ENCODE measurements around the gene TRPV2.

- TF ChIP-seq CTCF (IDR thresholded peaks at IDR 0.05) (no peak), POLR2A (IDR thresholded peaks at IDR 0.05) (no peak), POLR2AphosphoS5 (IDR thresholded peaks at IDR 0.05) (no peak), EP300 (IDR thresholded peaks at IDR 0.05) (no peak)
Measured at GRCh38 chr17:16417896-16418684, 2.7 kb downstream of the TRPV2 start.
